ENCODE data around the gene TSPAN4.

TSPAN4 gene

GRCh38 chr11:843818-844692 lies 1.4 kb downstream of the TSPAN4 start:
- TF ChIP-seq CTCF (IDR thresholded peaks at IDR 0.05; ENCODE audit: low read depth, low read length, missing control alignments), result no peak
- DNase-seq (ENCODE audit: low read depth), result no peak
- no peak overlapping the region for H3K4me3 ChIP-seq (ENCODE audit: low read depth, low read length)

- TF ChIP-seq CTCF (IDR thresholded peaks at IDR 0.05; ENCODE audit: low read depth, low read length, missing control alignments), result no peak
- H3K4me3 ChIP-seq (ENCODE audit: low read depth, low read length), result no peak overlapping the region
- no peak for DNase-seq (ENCODE audit: low read depth)
Observed at GRCh38 chr11:844693-845644, 2.3 kb downstream of the TSPAN4 start.

GRCh38 chr11:845872-846495 lies 3.3 kb downstream of the TSPAN4 start:
- no peak overlapping the region for H3K4me3 ChIP-seq (ENCODE audit: low read depth, low read length)
- no peak for DNase-seq (ENCODE audit: low read depth)

GRCh38 chr11:846496-847098 lies 3.9 kb downstream of the TSPAN4 start:
- DNase-seq (ENCODE audit: low read depth), result no peak
- no peak for TF ChIP-seq CTCF (IDR thresholded peaks at IDR 0.05; ENCODE audit: low read depth, low read length, missing control alignments)
- no peak overlapping the region for H3K4me3 ChIP-seq (ENCODE audit: low read depth, low read length)

More at GRCh38 chr11:845872-846495, 3.3 kb downstream of the TSPAN4 start:
- TF ChIP-seq CTCF (IDR thresholded peaks at IDR 0.05; ENCODE audit: low read depth, low read length, missing control alignments), result no peak

GRCh38 chr11:847876-848275 lies 5.2 kb downstream of the TSPAN4 start:
- H3K4me3 ChIP-seq (ENCODE audit: low read depth, low read length), result no peak overlapping the region
- DNase-seq (ENCODE audit: low read depth), result no peak
- TF ChIP-seq CTCF (IDR thresholded peaks at IDR 0.05; ENCODE audit: low read depth, low read length, missing control alignments), result no peak

GRCh38 chr11:848380-848931 lies 5.8 kb downstream of the TSPAN4 start:
- peak; percentile 96 for TF ChIP-seq CTCF (IDR thresholded peaks at IDR 0.05; ENCODE audit: low read depth, low read length, missing control alignments)
- no peak for DNase-seq (ENCODE audit: low read depth)
- no peak overlapping the region for H3K4me3 ChIP-seq (ENCODE audit: low read depth, low read length)
